ENCODE results near the gene RAB11B. TPM values are rescaled to one million over a fixed set of nuclear protein-coding genes. Genes with fewer than 3 reads are reported as not detected.

Gene RAB11B
- total and polyA plus RNA-seq, 2 experiments from 2014 or later = 10.4 to 84.9 TPM

GRCh38 chr19:8393192-8393870, 3.2 kb downstream of the RAB11B start:
- no peak for DNase-seq
- in situ Hi-C loops (cut with MboI) = no loop called here
- H3K9me3 ChIP-seq (ENCODE audit: low read depth) = no peaks in the 10 kb centered on the region

GRCh38 chr19:8393871-8394250, 3.7 kb downstream of the RAB11B start:
- Histone ChIP-seq H3K36me3 (ENCODE audit: low read depth) (no peaks in the 10 kb centered on the region), H3K79me2 (ENCODE audit: insufficient read depth) (peaks cover 86% of the 10 kb centered on the region), H4K20me1 (ENCODE audit: insufficient read depth) (no peaks in the 10 kb centered on the region; the same call in 1 of the 2 replicates), H3K4me3 (no peak overlapping the region), H3K27ac (peak overlapping the region; percentile 65; the same call in 1 of the 2 replicates), H3K9me3 (ENCODE audit: low read depth) (no peaks in the 10 kb centered on the region), H3K27me3 (replicated peaks; ENCODE audit: insufficient read depth) (no peaks in the 10 kb centered on the region), H3K9me2 (ENCODE audit: insufficient read depth) (no peaks in the 10 kb centered on the region), H3K4me1 (ENCODE audit: insufficient read depth) (peaks cover 39% of the 10 kb centered on the region), H3F3A (ENCODE audit: insufficient read depth) (peaks cover 20% of the 10 kb centered on the region), H3K4me2 (ENCODE audit: unreplicated experiment) (no peak overlapping the region), H2AFZ (no peak overlapping the region), H3K9ac (no peak overlapping the region; the same call in 1 of the 2 replicates)
- DNase-seq = no peak
- TF ChIP-seq EZH2 (IDR thresholded peaks at IDR 0.05; ENCODE audit: insufficient read depth, poor library complexity, severe bottlenecking) (no peak), EZH2phosphoT487 (IDR thresholded peaks at IDR 0.05; ENCODE audit: insufficient read depth, low read depth) (no peak)
- WGBS, 2 experiments (ENCODE audit: low coverage in 1 of 2, low lambda C conversion rate in 2 of 2, missing lambda C conversion rate in 2 of 2) = 90 to 91% methylated on average over 8 of the region's 8 CpGs
- in situ Hi-C loops (cut with MboI) = no loop called here

More at GRCh38 chr19:8393192-8393870, 3.2 kb downstream of the RAB11B start:
- WGBS, 2 experiments (ENCODE audit: low coverage in 1 of 2, low lambda C conversion rate in 2 of 2, missing lambda C conversion rate in 2 of 2) = 94 to 97% methylated on average over 8 of the region's 8 CpGs
- H3K9me2 ChIP-seq (ENCODE audit: insufficient read depth) = no peaks in the 10 kb centered on the region
- peaks cover 20% of the 10 kb centered on the region for H3F3A ChIP-seq (ENCODE audit: insufficient read depth)
- peaks cover 42% of the 10 kb centered on the region for H3K4me1 ChIP-seq (ENCODE audit: insufficient read depth)
- TF ChIP-seq EZH2phosphoT487 (IDR thresholded peaks at IDR 0.05; ENCODE audit: insufficient read depth, low read depth) (no peak), EZH2 (IDR thresholded peaks at IDR 0.05; ENCODE audit: insufficient read depth, poor library complexity, severe bottlenecking) (no peak)
- H2AFZ ChIP-seq = no peak overlapping the region
- no peak overlapping the region for H3K4me2 ChIP-seq (ENCODE audit: unreplicated experiment)
- peaks cover 80% of the 10 kb centered on the region for H3K79me2 ChIP-seq (ENCODE audit: insufficient read depth)
- H3K9ac ChIP-seq = no peak overlapping the region
- H3K27ac ChIP-seq = no peak overlapping the region
- no peak overlapping the region for H3K4me3 ChIP-seq
- no peaks in the 10 kb centered on the region; the same call in 1 of the 2 replicates for H4K20me1 ChIP-seq (ENCODE audit: insufficient read depth)
- no peaks in the 10 kb centered on the region for H3K36me3 ChIP-seq (ENCODE audit: low read depth)
- no peaks in the 10 kb centered on the region for H3K27me3 ChIP-seq (replicated peaks; ENCODE audit: insufficient read depth)

GRCh38 chr19:8395621-8396082, 5.5 kb downstream of the RAB11B start:
- in situ Hi-C loops (cut with MboI) = no loop called here
- Histone ChIP-seq H3K36me3 (ENCODE audit: low read depth) (no peaks in the 10 kb centered on the region), H2AFZ (no peak overlapping the region), H3K9me3 (ENCODE audit: low read depth) (no peaks in the 10 kb centered on the region), H3K9ac (no peak overlapping the region), H3K9me2 (ENCODE audit: insufficient read depth) (no peaks in the 10 kb centered on the region), H3K27me3 (replicated peaks; ENCODE audit: insufficient read depth) (no peaks in the 10 kb centered on the region), H4K20me1 (ENCODE audit: insufficient read depth) (no peaks in the 10 kb centered on the region; the same call in 1 of the 2 replicates), H3K79me2 (ENCODE audit: insufficient read depth) (peaks cover 96% of the 10 kb centered on the region), H3F3A (ENCODE audit: insufficient read depth) (peaks cover 20% of the 10 kb centered on the region), H3K4me2 (ENCODE audit: unreplicated experiment) (no peak overlapping the region), H3K4me1 (ENCODE audit: insufficient read depth) (peaks cover 33% of the 10 kb centered on the region), H3K27ac (peak overlapping the region; percentile 65; the same call in 1 of the 2 replicates), H3K4me3 (no peak overlapping the region)
- DNase-seq = no peak
- 97 to 98% methylated on average over 14 of the region's 14 CpGs for WGBS, 2 experiments (ENCODE audit: low coverage in 1 of 2, low lambda C conversion rate in 2 of 2, missing lambda C conversion rate in 2 of 2)
- TF ChIP-seq EZH2phosphoT487 (IDR thresholded peaks at IDR 0.05; ENCODE audit: insufficient read depth, low read depth) (no peak), EZH2 (IDR thresholded peaks at IDR 0.05; ENCODE audit: insufficient read depth, poor library complexity, severe bottlenecking) (no peak)

DNA sequence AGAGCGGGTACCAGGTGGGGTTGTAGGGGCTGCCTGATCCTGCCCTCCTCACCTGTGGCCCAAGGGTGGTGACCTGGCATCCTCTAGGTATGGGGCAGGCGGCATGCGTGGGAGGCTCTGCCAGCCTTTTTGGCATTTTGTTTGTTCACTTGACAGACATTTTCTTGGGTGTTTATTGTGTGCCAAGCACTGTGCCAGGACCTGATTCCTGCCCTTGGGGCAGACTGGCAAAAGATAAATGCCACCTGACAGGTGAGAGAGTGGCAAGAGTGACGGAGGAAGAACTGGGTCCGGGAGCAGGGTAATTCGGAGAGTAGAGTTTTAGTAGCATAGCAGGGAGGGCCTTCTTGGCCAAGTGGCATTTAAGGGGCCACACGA, 6.0 kb downstream of the RAB11B start:
- Histone ChIP-seq H4K20me1 (ENCODE audit: insufficient read depth) (no peaks in the 10 kb centered on the region; the same call in 1 of the 2 replicates), H3K27me3 (replicated peaks; ENCODE audit: insufficient read depth) (no peaks in the 10 kb centered on the region), H3F3A (ENCODE audit: insufficient read depth) (peaks cover 16% of the 10 kb centered on the region), H3K9me3 (ENCODE audit: low read depth) (no peaks in the 10 kb centered on the region), H3K27ac (no peak overlapping the region), H3K79me2 (ENCODE audit: insufficient read depth) (peaks cover 94% of the 10 kb centered on the region), H3K36me3 (ENCODE audit: low read depth) (no peaks in the 10 kb centered on the region), H3K9ac (no peak overlapping the region), H3K4me2 (ENCODE audit: unreplicated experiment) (no peak overlapping the region), H3K9me2 (ENCODE audit: insufficient read depth) (no peaks in the 10 kb centered on the region), H3K4me1 (ENCODE audit: insufficient read depth) (peaks cover 30% of the 10 kb centered on the region), H2AFZ (no peak overlapping the region), H3K4me3 (no peak overlapping the region)
- TF ChIP-seq EZH2 (IDR thresholded peaks at IDR 0.05; ENCODE audit: insufficient read depth, poor library complexity, severe bottlenecking) (no peak), EZH2phosphoT487 (IDR thresholded peaks at IDR 0.05; ENCODE audit: insufficient read depth, low read depth) (no peak)
- WGBS, 2 experiments (ENCODE audit: low coverage in 1 of 2, low lambda C conversion rate in 2 of 2, missing lambda C conversion rate in 2 of 2) = 86 to 89% methylated on average over 7 of the region's 7 CpGs
- in situ Hi-C loops (cut with MboI) = no loop called here
- DNase-seq = no peak

All from GM23248 (cell line).